ENCODE results near the gene COLEC12. TPM values are rescaled to one million over a fixed set of nuclear protein-coding genes. Genes with fewer than 3 reads are reported as not detected.
A peak's percentile ranks its signal among the peaks of the same experiment; 100 is the strongest.

COLEC12 gene
- total RNA-seq, 1 experiment from 2014 or later: not detected

- intact Hi-C loops (cut with micrococcal nuclease; ENCODE audit: unreplicated experiment): loop anchor here (2.0 to 10.0 kb wide), 3 partner anchors 111 to 565 kb away; partner anchors contain the start of genes CLUL1 and USP14
These were observed 230.9 kb downstream of the COLEC12 start for GRCh38 chr18:269480-270095.

GRCh38 chr18:267688-268552 lies 232.6 kb downstream of the COLEC12 start, which contains the start of gene THOC1:
TSS of gene THOC1 (minus strand) at chr18:268047. CDS start at chr18:268019, 28 bp downstream.
- intact Hi-C loops (cut with micrococcal nuclease; ENCODE audit: unreplicated experiment): loop anchor here (2.0 to 10.0 kb wide), 3 partner anchors 109 to 567 kb away; partner anchors contain the start of genes CLUL1 and USP14
- peak within 1 kb of the TSS; percentile 64 for H3K4me3 ChIP-seq
- peak within 1 kb of the TSS; percentile 95 for H2AFZ ChIP-seq
- no peaks in the 10 kb centered on the region for H3K9me2 ChIP-seq (ENCODE audit: insufficient read depth)
- no TSS peak for BruUV-seq (replicated peaks)
- H4K20me1 ChIP-seq (ENCODE audit: insufficient read depth): no peaks in the 10 kb centered on the region
- DNase-seq: peak; percentile 75 to 89
- H3F3A ChIP-seq (ENCODE audit: insufficient read depth, low read depth): no peaks in the 10 kb centered on the region
- peaks cover 35% of the 10 kb centered on the region for H3K79me2 ChIP-seq (ENCODE audit: low read depth)
- H3K4me1 ChIP-seq (replicated peaks; ENCODE audit: insufficient read depth): 0 out of 2 replicates have a peak, but pooled peaks cover 7% of the 10 kb centered on the region
- no peaks in the 10 kb centered on the region for H3K9me3 ChIP-seq (ENCODE audit: insufficient read depth, low read depth)
- peak within 1 kb of the TSS; percentile 64 for H3K27ac ChIP-seq
- ChIA-PET CTCF (interaction anchor here (0.6 kb wide), 1 partner anchor 356 kb away, joined by 3 read pairs; no protein-coding TSS in a partner anchor), POLR2A (ENCODE audit: unreplicated experiment) (interaction anchor here (0.5 to 0.7 kb wide), 4 partner anchors 58 to 758 kb away, joined by 3 to 5 read pairs (median 4); no protein-coding TSS in a partner anchor)
- TF ChIP-seq CTCF (conservative IDR thresholded peaks at IDR 0.05): no peak
- no peak for TF ChIP-seq EZH2 (IDR thresholded peaks at IDR 0.05; ENCODE audit: low read depth)
- H3K36me3 ChIP-seq (ENCODE audit: low read depth): peaks cover 12% of the 10 kb centered on the region; the same call in 1 of the 2 replicates
- peak within 1 kb of the TSS; percentile 96 for H3K4me2 ChIP-seq
- no peaks in the 10 kb centered on the region for H3K27me3 ChIP-seq (ENCODE audit: insufficient read depth, low read depth)

More at GRCh38 chr18:269480-270095, 230.9 kb downstream of the COLEC12 start:
- Histone ChIP-seq H3K4me1 (replicated peaks; ENCODE audit: insufficient read depth) (0 out of 2 replicates have a peak, but pooled peaks cover 7% of the 10 kb centered on the region), H3K9me3 (ENCODE audit: insufficient read depth, low read depth) (no peaks in the 10 kb centered on the region), H3K4me3 (no peak overlapping the region), H4K20me1 (ENCODE audit: insufficient read depth) (no peaks in the 10 kb centered on the region), H3K4me2 (peak overlapping the region; percentile 96), H3K27ac (no peak overlapping the region), H2AFZ (no peak overlapping the region), H3K79me2 (ENCODE audit: low read depth) (peaks cover 35% of the 10 kb centered on the region), H3K27me3 (ENCODE audit: insufficient read depth, low read depth) (no peaks in the 10 kb centered on the region), H3K36me3 (ENCODE audit: low read depth) (0 out of 2 replicates have a peak, but pooled peaks cover 4% of the 10 kb centered on the region), H3F3A (ENCODE audit: insufficient read depth, low read depth) (no peaks in the 10 kb centered on the region), H3K9me2 (ENCODE audit: insufficient read depth) (no peaks in the 10 kb centered on the region)
- TF ChIP-seq CTCF (conservative IDR thresholded peaks at IDR 0.05): no peak
- TF ChIP-seq EZH2 (IDR thresholded peaks at IDR 0.05; ENCODE audit: low read depth): no peak
- ChIA-PET POLR2A (ENCODE audit: unreplicated experiment) (no interaction called here), CTCF (no interaction called here)
- BruUV-seq (replicated peaks): no TSS peak
- no peak for DNase-seq

GRCh38 chr18:267380-267687 lies 233.2 kb downstream of the COLEC12 start:
- peaks cover 35% of the 10 kb centered on the region for H3K79me2 ChIP-seq (ENCODE audit: low read depth)
- intact Hi-C loops (cut with micrococcal nuclease; ENCODE audit: unreplicated experiment): loop anchor here (10.0 kb wide), 1 partner anchor 567 kb away; no protein-coding TSS in a partner anchor
- H3K27me3 ChIP-seq (ENCODE audit: insufficient read depth, low read depth): no peaks in the 10 kb centered on the region
- no peaks in the 10 kb centered on the region for H4K20me1 ChIP-seq (ENCODE audit: insufficient read depth)
- peaks cover 12% of the 10 kb centered on the region; the same call in 1 of the 2 replicates for H3K36me3 ChIP-seq (ENCODE audit: low read depth)
- CTCF ChIA-PET: interaction anchor here (0.6 kb wide), 1 partner anchor 357 kb away, joined by 3 read pairs; no protein-coding TSS in a partner anchor
- H3K4me2 ChIP-seq: peak overlapping the region; percentile 96
- 0 out of 2 replicates have a peak, but pooled peaks cover 7% of the 10 kb centered on the region for H3K4me1 ChIP-seq (replicated peaks; ENCODE audit: insufficient read depth)
- TSS peak; percentile 52 for BruUV-seq (replicated peaks)
- H3K27ac ChIP-seq: peak overlapping the region; percentile 64; the same call in 1 of the 2 replicates
- TF ChIP-seq EZH2 (IDR thresholded peaks at IDR 0.05; ENCODE audit: low read depth): no peak
- no peak for TF ChIP-seq CTCF (conservative IDR thresholded peaks at IDR 0.05)
- no peak for DNase-seq
- H3K4me3 ChIP-seq: peak overlapping the region; percentile 64
- no peaks in the 10 kb centered on the region for H3K9me2 ChIP-seq (ENCODE audit: insufficient read depth)
- peak overlapping the region; percentile 95 for H2AFZ ChIP-seq
- POLR2A ChIA-PET (ENCODE audit: unreplicated experiment): interaction anchor here (0.5 to 0.7 kb wide), 3 partner anchors 59 to 759 kb away, joined by 3 to 4 read pairs (median 3); no protein-coding TSS in a partner anchor
- no peaks in the 10 kb centered on the region for H3K9me3 ChIP-seq (ENCODE audit: insufficient read depth, low read depth)
- H3F3A ChIP-seq (ENCODE audit: insufficient read depth, low read depth): no peaks in the 10 kb centered on the region
